ENCODE measurements around the gene SCNN1B.

The SCNN1B gene

DNA sequence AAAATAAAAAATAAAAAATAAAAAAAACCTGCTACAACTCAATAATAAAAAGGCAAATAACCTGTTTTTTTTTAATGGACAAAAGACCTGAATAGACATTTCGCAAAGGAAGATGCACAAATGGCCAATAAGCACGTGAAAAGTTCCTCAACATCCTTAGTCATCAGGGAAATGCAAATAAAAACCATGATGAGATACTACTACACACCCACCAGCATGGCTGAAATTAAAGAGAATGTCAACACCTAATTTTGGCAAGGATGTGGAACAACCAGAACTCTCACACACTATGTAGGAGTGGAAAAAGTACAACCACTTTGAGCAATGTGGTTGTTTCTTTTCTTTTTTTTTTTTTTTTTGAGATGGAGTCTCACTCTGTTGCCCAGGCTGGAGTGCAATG lies 126.2 kb downstream of the SCNN1B start:
- Histone ChIP-seq H3K4me1 (ENCODE audit: control insufficient read depth, insufficient read depth, low read length) (no peaks in the 10 kb centered on the region), H3K27me3 (ENCODE audit: control insufficient read depth, insufficient read depth, low read length) (no peaks in the 10 kb centered on the region), H3K9ac (ENCODE audit: low read depth, low read length) (no peak overlapping the region), H3K36me3 (ENCODE audit: control insufficient read depth, insufficient read depth, low read length) (peaks cover 10% of the 10 kb centered on the region), H3K4me3 (ENCODE audit: low read depth, low read length) (no peak overlapping the region), H3K9me3 (ENCODE audit: control insufficient read depth, insufficient read depth, low read length) (no peaks in the 10 kb centered on the region)

Measured in iPS-15b (cell line).